Retinal pigment epithelial cell (primary cell): Measurements from ENCODE around the gene C5orf24.

ENCODE experiments used
- DNase-seq: peaks from one replicate; pipeline ENCODE4 v3.0.0-alpha.2; 2010; ENCODE audit warnings: low read depth
- H3K4me3 ChIP-seq: 2 replicates; pipeline ENCODE4 v1.5.1; 2011; ENCODE audit warnings: mild to moderate bottlenecking, low read length, control low read depth, moderate library complexity
- CTCF ChIP-seq: conservative IDR thresholded peaks from 2 replicates; pipeline ENCODE4 v1.5.1; 2011; ENCODE audit warnings: low read depth, low read length, control low read depth, inconsistent platforms

The C5orf24 gene

GRCh38 chr5:134892926-134893325, 47.2 kb downstream of the C5orf24 start:
- H3K4me3 ChIP-seq: no peak overlapping the region
- DNase-seq: no peak
- TF ChIP-seq CTCF: no peak

- TF ChIP-seq CTCF: no peak
- DNase-seq: no peak
- H3K4me3 ChIP-seq: no peak overlapping the region
Measured at GRCh38 chr5:134893748-134894505, 48.2 kb downstream of the C5orf24 start.

- no peak for DNase-seq
- no peak for TF ChIP-seq CTCF
- no peak overlapping the region for H3K4me3 ChIP-seq
Measured at GRCh38 chr5:134902071-134902801, 56.5 kb downstream of the C5orf24 start.

- DNase-seq: peak; percentile 62
- TF ChIP-seq CTCF: peak; percentile 75
- H3K4me3 ChIP-seq: peak within 1 kb of the TSS; percentile 85
Measured at GRCh38 chr5:134904610-134905245, 59.0 kb downstream of the C5orf24 start, which contains the start of gene PCBD2. Gene PCBD2 (plus strand): TSS chr5:134905131. CDS start chr5:134905140, 9 bp downstream.

GRCh38 chr5:134905246-134905996, 59.7 kb downstream of the C5orf24 start:
- peak; percentile 25 for DNase-seq
- H3K4me3 ChIP-seq: peak overlapping the region; percentile 85
- TF ChIP-seq CTCF: peak; percentile 68

- no peak overlapping the region for H3K4me3 ChIP-seq
- no peak for TF ChIP-seq CTCF
- DNase-seq: no peak
Measured at GRCh38 chr5:134906811-134907210, 61.0 kb downstream of the C5orf24 start.
